ENCODE measurements around the gene SLC39A2.

Gene SLC39A2

DNA sequence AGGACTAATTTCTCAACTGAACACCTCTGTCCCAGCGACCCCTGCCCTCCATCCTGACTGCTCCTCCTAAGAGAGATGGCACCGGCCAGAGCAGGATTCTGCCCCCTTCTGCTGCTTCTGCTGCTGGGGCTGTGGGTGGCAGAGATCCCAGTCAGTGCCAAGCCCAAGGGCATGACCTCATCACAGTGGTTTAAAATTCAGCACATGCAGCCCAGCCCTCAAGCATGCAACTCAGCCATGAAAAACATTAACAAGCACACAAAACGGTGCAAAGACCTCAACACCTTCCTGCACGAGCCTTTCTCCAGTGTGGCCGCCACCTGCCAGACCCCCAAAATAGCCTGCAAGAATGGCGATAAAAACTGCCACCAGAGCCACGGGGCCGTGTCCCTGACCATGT lies 43.8 kb downstream of the SLC39A2 start:
- no peak overlapping the region for H3K4me3 Mint-ChIP-seq
- H3K9me3 Mint-ChIP-seq: no peaks in the 10 kb centered on the region
- H3K4me1 Mint-ChIP-seq (ENCODE audit: low read depth): peaks cover 5% of the 10 kb centered on the region
- no peaks in the 10 kb centered on the region for H3K36me3 Mint-ChIP-seq (ENCODE audit: low read depth)
- H3K27me3 Mint-ChIP-seq: peaks cover 16% of the 10 kb centered on the region
- H3K27ac Mint-ChIP-seq: no peak overlapping the region

DNA sequence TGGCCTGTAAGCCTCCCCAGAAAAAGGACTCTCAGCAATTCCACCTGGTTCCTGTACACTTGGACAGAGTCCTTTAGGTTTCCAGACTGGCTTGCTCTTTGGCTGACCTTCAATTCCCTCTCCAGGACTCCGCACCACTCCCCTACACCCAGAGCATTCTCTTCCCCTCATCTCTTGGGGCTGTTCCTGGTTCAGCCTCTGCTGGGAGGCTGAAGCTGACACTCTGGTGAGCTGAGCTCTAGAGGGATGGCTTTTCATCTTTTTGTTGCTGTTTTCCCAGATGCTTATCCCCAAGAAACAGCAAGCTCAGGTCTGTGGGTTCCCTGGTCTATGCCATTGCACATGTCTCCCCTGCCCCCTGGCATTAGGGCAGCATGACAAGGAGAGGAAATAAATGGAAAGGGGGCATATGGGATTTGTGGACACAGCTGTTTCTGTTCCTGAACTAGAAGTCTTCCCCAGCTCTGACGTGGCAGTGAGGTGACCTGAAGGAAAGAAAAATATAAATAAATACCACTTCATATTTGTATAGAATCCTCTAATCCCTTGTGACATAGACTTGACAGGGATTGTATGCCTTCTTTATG lies 44.4 kb downstream of the SLC39A2 start:
- no peak overlapping the region for H3K4me3 Mint-ChIP-seq
- H3K27me3 Mint-ChIP-seq: peaks cover 17% of the 10 kb centered on the region
- peaks cover 5% of the 10 kb centered on the region for H3K4me1 Mint-ChIP-seq (ENCODE audit: low read depth)
- H3K9me3 Mint-ChIP-seq: no peaks in the 10 kb centered on the region
- H3K36me3 Mint-ChIP-seq (ENCODE audit: low read depth): no peaks in the 10 kb centered on the region
- no peak overlapping the region for H3K27ac Mint-ChIP-seq

DNA sequence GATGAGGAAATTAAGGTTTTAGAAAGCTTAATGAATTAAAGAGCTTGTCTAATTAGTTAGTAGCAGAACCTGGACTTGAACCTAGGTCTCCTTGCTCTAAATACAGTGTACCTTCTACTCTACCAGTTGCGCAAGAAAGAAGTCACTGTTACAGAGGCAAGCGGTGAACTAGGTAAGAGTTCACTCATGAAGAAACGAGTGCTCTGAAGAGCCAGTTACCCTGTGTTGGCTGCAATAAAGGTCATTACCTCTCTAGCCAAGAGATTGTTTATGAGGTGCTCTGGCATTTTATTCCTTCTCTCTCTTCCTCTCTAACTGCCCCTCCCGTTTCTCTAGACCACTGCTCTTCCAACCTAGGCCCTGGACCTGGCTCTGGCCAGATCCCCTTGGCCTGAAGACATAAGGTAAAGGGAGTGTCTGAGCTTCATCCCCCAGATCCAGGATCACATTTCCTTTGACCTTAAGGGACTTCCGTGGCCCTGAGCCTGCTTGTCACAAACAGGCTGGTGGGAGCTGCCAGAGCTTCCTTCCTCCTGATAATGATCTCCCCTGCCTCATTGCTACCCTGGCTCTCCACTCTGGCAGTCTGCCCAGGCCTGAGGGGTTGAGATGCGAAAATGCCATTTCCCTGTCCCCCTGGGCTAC lies 45.0 kb downstream of the SLC39A2 start:
- Mint-ChIP-seq H3K4me1 (ENCODE audit: low read depth) (peaks cover 5% of the 10 kb centered on the region), H3K4me3 (no peak overlapping the region), H3K27me3 (peaks cover 20% of the 10 kb centered on the region), H3K27ac (no peak overlapping the region), H3K36me3 (ENCODE audit: low read depth) (no peaks in the 10 kb centered on the region), H3K9me3 (no peaks in the 10 kb centered on the region)

DNA sequence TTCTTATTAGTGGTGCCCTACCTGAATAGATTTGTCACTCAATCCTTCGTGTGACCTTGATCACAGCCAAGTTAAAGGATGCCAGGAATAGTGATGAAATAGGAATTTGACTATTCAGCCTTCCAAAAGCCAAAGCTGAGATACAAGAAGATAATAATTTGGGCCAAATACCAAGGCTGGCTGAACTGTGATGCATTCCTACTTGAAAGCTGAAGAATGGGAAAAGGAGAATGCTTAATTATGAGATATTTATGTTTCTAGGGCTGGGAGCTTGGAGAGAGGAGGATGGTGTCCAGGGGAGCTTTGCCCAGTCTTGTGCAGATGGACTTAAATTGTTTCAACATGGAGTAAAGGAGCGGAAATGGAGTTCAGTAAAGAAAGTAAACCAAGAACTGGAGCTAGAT lies 48.3 kb downstream of the SLC39A2 start:
- no peak overlapping the region for H3K4me3 Mint-ChIP-seq
- H3K27me3 Mint-ChIP-seq: peaks cover 17% of the 10 kb centered on the region
- peaks cover 5% of the 10 kb centered on the region for H3K4me1 Mint-ChIP-seq (ENCODE audit: low read depth)
- no peaks in the 10 kb centered on the region for H3K36me3 Mint-ChIP-seq (ENCODE audit: low read depth)
- H3K9me3 Mint-ChIP-seq: no peaks in the 10 kb centered on the region
- no peak overlapping the region for H3K27ac Mint-ChIP-seq

DNA sequence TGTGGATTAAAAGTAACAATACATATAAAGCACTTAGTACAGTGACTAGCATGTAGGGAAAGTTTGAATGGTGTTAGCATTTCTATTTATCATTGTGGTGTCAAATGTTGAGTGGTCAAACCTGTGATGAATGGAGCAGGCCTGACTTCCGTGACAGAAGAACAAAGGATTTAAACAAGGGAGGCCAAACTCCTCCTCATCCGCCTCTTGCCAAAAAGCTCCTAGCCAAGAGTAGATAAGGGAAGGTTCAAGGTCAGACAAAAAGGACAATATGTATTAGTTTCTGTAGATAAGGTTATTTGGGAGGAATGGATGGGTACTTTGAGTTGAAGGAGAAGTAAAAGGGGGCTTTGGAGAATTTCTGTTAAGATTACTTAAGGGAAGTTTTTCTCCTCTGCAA lies 49.5 kb downstream of the SLC39A2 start:
- H3K4me1 Mint-ChIP-seq (ENCODE audit: low read depth): peaks cover 5% of the 10 kb centered on the region
- no peaks in the 10 kb centered on the region for H3K9me3 Mint-ChIP-seq
- H3K27ac Mint-ChIP-seq: no peak overlapping the region
- no peaks in the 10 kb centered on the region for H3K36me3 Mint-ChIP-seq (ENCODE audit: low read depth)
- no peak overlapping the region for H3K4me3 Mint-ChIP-seq
- H3K27me3 Mint-ChIP-seq: peaks cover 11% of the 10 kb centered on the region

DNA sequence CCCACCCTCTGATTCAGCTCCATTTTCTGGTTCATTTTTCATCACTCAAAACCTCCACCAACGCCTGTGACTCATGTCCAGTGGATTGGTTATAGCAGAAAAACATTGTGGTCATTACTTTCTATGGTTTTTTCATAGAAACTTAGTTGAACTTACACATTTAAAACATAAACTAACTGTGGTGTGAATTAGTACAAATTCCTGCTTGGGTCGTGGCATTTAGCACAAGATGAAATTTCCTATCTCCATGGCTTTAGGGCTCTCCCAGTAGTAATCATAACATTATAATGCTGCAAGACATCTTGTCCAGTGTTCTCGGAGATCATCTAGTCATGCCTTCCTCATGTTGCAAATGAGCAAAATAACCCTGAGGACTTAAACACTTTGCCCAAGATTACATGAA lies 50.2 kb downstream of the SLC39A2 start:
- Mint-ChIP-seq H3K4me3 (no peak overlapping the region), H3K36me3 (ENCODE audit: low read depth) (no peaks in the 10 kb centered on the region), H3K27me3 (peaks cover 11% of the 10 kb centered on the region), H3K9me3 (no peaks in the 10 kb centered on the region), H3K27ac (no peak overlapping the region), H3K4me1 (ENCODE audit: low read depth) (peaks cover 3% of the 10 kb centered on the region)

DNA sequence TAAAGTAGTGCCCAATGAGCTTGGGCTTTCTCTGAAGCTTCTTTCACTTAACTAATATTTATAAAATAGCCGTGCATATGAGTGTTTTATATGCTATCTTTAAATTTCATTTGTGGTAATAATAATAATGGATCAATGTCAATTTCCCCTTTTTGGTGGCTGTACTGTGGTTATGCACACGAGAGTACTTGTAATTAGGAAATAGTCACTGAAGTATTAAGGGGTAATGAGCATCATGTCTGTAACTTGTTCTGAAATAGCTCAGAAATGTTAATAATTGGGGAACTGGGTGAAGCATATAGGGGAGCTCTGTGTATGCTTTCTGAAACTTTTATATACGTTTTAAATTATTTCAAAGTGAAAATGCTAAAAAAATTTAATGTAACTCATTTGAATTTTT lies 51.5 kb downstream of the SLC39A2 start:
- no peaks in the 10 kb centered on the region for H3K4me1 Mint-ChIP-seq (ENCODE audit: low read depth)
- no peak overlapping the region for H3K27ac Mint-ChIP-seq
- H3K27me3 Mint-ChIP-seq: peaks cover 4% of the 10 kb centered on the region
- no peaks in the 10 kb centered on the region for H3K9me3 Mint-ChIP-seq
- H3K4me3 Mint-ChIP-seq: no peak overlapping the region
- no peaks in the 10 kb centered on the region for H3K36me3 Mint-ChIP-seq (ENCODE audit: low read depth)

Measured in stimulated activated naive CD8-positive, alpha-beta T cell treated with anti-CD3 and anti-CD28 coated beads, Interleukin-15, Interleukin-2, amounts not matched to agents 100 ng/mL and 50 ng/mL, for 24 hours (primary cell).